ENCODE measurements around the gene MINDY4. TPM values are rescaled to one million over a fixed set of nuclear protein-coding genes. Genes with fewer than 3 reads are reported as not detected.

The MINDY4 gene
- total and polyA plus RNA-seq, 7 experiments from 2014 or later = 0.41 to 1.5 (median 0.91) TPM

DNA sequence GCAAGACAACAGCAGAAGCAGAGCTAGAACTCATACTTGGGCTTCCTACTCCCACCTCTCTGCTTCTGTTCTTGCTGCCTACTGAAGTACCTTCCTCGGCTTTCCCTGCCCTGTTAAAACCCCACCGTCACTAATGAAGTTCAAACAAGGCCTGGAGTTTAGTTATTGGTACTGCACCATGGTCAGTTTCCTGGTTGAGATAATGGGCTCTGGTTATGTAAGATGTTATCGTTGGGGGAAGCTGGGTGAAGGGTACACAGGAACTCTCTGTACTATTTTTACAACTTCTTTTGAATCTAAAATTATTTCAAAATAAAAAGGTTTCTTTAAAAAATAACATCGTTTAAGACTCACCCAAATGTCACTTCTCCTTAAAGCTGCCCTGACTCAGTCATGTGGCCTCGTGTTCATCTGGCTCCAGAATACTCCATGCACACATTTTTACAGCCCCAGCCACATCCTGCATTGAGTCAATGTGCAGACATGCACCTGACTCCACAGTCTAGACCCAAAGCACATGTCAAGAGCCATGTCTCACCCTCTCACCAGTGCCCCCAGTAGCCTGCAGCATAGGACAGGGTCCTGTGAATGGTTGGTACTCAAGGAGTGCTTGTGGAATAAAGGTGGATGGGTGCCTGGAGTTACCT, 103.6 kb downstream of the MINDY4 start:
- H3K4me3 Mint-ChIP-seq = no peak overlapping the region
- no peak for DNase-seq
- no peak overlapping the region for H3K27ac Mint-ChIP-seq
- no peaks in the 10 kb centered on the region for H3K4me1 ChIP-seq (ENCODE audit: control insufficient read depth in 2 of 2, insufficient read depth in 2 of 2, low read length in 2 of 2)
- ATAC-seq = no peak
- intact Hi-C loops (cut with micrococcal nuclease) = no loop called here
- no peaks in the 10 kb centered on the region for H3K36me3 ChIP-seq (ENCODE audit: control insufficient read depth in 2 of 3, insufficient read depth in 3 of 3, low read length in 3 of 3)
- peaks cover 0 to 4% (median 0%) of the 10 kb centered on the region in 5 donors for H3K27me3 Mint-ChIP-seq
- H3K4me1 Mint-ChIP-seq = peaks cover 0 to 6% (median 0%) of the 10 kb centered on the region in 7 donors
- no peaks in the 10 kb centered on the region for H3K27me3 ChIP-seq (ENCODE audit: control insufficient read depth in 2 of 2, insufficient read depth in 2 of 2, low read length in 2 of 2)
- no peak overlapping the region for H3K4me3 ChIP-seq (ENCODE audit: low read length)
- H3K27ac ChIP-seq (ENCODE audit: low read depth, low read length) = no peak overlapping the region
- peaks cover 0 to 2% (median 0%) of the 10 kb centered on the region in 11 donors for H3K9me3 Mint-ChIP-seq
- POLR2A ChIA-PET = no interaction called here
- H3K36me3 Mint-ChIP-seq = peaks cover 0 to 7% (median 4%) of the 10 kb centered on the region in 5 donors
- H3K9me3 ChIP-seq (ENCODE audit: control insufficient read depth in 2 of 3, low read length in 3 of 3) = no peaks in the 10 kb centered on the region
- CTCF ChIA-PET = no interaction called here

DNA sequence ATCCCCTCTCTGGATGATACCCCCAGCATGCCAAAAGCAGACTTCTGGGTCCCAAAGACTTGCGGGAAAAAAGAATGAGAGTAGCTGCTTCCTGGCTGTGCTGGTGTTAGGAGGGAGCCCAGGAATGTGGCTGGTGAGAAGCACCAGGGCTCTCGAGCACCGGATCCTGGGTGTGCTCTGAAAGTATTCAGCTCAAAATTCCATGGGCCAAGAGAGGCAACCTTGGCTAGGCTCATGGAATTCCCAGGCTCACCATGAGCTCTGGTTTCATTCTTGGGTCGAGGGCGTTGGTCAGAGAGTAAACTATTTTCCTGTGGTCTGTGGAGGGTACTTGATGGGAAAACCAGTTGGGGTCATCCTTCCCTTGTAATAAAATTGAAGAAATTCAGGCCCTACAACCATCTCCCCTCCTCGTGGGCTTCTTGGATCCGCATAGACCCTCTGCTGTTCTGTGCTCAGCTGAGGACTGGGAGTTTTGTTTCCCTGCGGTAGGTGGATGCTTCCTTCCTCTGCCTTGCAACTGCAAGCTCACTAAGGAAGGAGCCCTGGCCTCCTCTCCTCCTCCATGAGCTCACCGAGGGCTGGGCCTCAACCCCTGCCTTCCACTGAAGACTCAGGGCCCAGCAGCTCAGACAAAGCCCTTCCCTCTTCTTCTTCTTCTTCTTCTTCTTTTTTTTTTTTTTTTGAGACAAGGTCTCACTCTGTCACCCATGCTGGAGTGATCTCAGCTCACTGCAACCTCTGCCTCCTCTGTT, 106.0 kb downstream of the MINDY4 start:
- CTCF ChIA-PET = no interaction called here
- intact Hi-C loops (cut with micrococcal nuclease) = no loop called here
- DNase-seq = no peak

DNA sequence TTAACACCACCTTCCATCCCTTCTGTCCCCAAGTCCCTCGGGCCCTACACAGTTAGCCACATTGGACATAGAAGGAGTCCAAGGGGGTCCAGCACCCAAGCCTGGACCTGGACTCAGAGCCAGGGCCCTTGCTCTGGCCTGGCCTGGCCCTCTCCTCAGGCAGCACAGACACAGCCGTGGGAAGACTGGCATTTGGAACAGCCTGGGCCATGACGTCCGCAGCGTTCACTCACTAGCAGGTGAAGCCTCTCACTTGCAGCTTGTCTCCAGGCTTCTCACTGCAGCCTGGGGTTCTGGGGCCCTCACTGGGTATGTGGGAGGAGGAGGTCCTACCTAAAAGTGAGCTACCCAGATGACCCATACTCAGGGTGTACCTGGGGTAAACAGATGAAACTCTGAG, 106.8 kb downstream of the MINDY4 start:
- CTCF ChIA-PET = no interaction called here
- no peak for ATAC-seq
- no peak overlapping the region for H3K27ac Mint-ChIP-seq

More for the DNA sequence above, 106.0 kb downstream of the MINDY4 start:
- H3K9me3 Mint-ChIP-seq = peaks cover 0 to 2% (median 0%) of the 10 kb centered on the region in 11 donors
- peaks cover 0 to 7% (median 4%) of the 10 kb centered on the region in 5 donors for H3K36me3 Mint-ChIP-seq
- POLR2A ChIA-PET = no interaction called here
- Histone ChIP-seq H3K36me3 (ENCODE audit: control insufficient read depth in 2 of 3, insufficient read depth in 3 of 3, low read length in 3 of 3) (no peaks in the 10 kb centered on the region), H3K4me1 (ENCODE audit: control insufficient read depth in 2 of 2, insufficient read depth in 2 of 2, low read length in 2 of 2) (no peaks in the 10 kb centered on the region), H3K27me3 (ENCODE audit: control insufficient read depth in 2 of 2, insufficient read depth in 2 of 2, low read length in 2 of 2) (no peaks in the 10 kb centered on the region), H3K4me3 (ENCODE audit: low read length) (no peak overlapping the region), H3K27ac (ENCODE audit: low read depth, low read length) (no peak overlapping the region), H3K9me3 (ENCODE audit: control insufficient read depth in 2 of 3, low read length in 3 of 3) (no peaks in the 10 kb centered on the region)
- no peak for ATAC-seq
- no peak overlapping the region for H3K4me3 Mint-ChIP-seq
- peaks cover 0 to 6% (median 0%) of the 10 kb centered on the region in 7 donors for H3K4me1 Mint-ChIP-seq
- no peak overlapping the region for H3K27ac Mint-ChIP-seq
- peaks cover 0 to 4% (median 0%) of the 10 kb centered on the region in 5 donors for H3K27me3 Mint-ChIP-seq

DNA sequence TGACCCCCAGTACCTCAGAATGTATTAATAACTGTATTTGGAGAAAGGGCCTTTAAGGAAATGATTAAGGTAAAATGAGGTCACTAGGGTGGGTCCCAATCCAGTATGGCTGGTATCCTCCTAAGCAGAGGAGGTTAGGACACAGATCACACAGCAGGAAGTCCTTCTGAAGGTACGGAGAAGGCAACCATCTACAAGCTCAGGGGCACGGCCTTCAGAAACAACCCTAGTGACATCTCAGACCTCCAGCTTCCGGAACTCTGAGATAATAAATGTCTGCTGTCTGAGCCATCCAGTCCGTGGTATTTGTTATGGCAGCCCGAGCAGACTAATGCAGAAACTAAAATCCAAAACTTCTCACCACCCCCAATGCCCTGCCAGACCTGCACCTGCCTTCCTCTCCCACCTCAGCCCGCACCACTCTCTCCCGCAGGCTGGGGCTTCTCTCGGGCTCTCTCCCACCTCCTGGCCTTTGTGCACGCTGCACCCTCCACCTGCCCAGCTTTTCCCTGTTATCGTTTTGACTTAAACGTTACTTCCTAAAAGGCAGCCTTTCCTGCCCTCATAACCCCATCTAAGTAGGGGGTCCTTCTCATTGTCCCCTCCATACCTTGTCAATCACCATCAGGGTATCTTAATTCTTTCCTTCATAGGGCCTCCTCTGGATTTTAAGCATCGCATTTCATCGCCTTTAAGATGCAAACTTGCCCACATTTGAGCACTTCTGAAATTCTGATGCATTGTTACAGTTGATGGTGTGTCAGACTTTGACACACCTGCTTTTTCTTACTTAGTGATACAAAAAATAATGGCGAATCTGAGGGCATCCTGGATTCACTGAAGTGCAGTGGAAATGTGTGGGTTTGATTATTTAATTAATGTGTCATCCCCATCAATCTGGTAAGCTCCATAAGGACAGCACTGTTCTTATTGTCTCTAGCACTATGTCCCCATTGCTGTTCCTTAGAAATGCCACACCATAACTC, 108.2 kb downstream of the MINDY4 start:
- ATAC-seq (no peak), DNase-seq (no peak)
- peaks cover 0 to 7% (median 4%) of the 10 kb centered on the region in 5 donors for H3K36me3 Mint-ChIP-seq
- intact Hi-C loops (cut with micrococcal nuclease) = no loop called here
- H3K4me3 Mint-ChIP-seq = no peak overlapping the region
- Histone ChIP-seq H3K4me1 (ENCODE audit: control insufficient read depth in 2 of 2, insufficient read depth in 2 of 2, low read length in 2 of 2) (no peaks in the 10 kb centered on the region), H3K27me3 (ENCODE audit: control insufficient read depth in 2 of 2, insufficient read depth in 2 of 2, low read length in 2 of 2) (no peaks in the 10 kb centered on the region), H3K9me3 (ENCODE audit: control insufficient read depth in 2 of 3, low read length in 3 of 3) (no peaks in the 10 kb centered on the region), H3K27ac (ENCODE audit: low read depth, low read length) (no peak overlapping the region), H3K4me3 (ENCODE audit: low read length) (no peak overlapping the region), H3K36me3 (ENCODE audit: control insufficient read depth in 2 of 3, insufficient read depth in 3 of 3, low read length in 3 of 3) (no peaks in the 10 kb centered on the region)
- CTCF ChIA-PET = no interaction called here
- POLR2A ChIA-PET = no interaction called here
- no peak overlapping the region for H3K27ac Mint-ChIP-seq
- peaks cover 0 to 2% (median 0%) of the 10 kb centered on the region in 11 donors for H3K9me3 Mint-ChIP-seq
- peaks cover 0 to 6% (median 0%) of the 10 kb centered on the region in 7 donors for H3K4me1 Mint-ChIP-seq
- H3K27me3 Mint-ChIP-seq = peaks cover 0 to 4% (median 0%) of the 10 kb centered on the region in 5 donors

More for the DNA sequence above, 106.8 kb downstream of the MINDY4 start:
- Mint-ChIP-seq H3K36me3 (peaks cover 0 to 7% (median 4%) of the 10 kb centered on the region in 5 donors), H3K27me3 (peaks cover 0 to 4% (median 0%) of the 10 kb centered on the region in 5 donors), H3K4me3 (no peak overlapping the region), H3K9me3 (peaks cover 0 to 2% (median 0%) of the 10 kb centered on the region in 11 donors), H3K4me1 (peaks cover 0 to 6% (median 0%) of the 10 kb centered on the region in 7 donors)
- POLR2A ChIA-PET = no interaction called here
- intact Hi-C loops (cut with micrococcal nuclease) = no loop called here
- Histone ChIP-seq H3K4me1 (ENCODE audit: control insufficient read depth in 2 of 2, insufficient read depth in 2 of 2, low read length in 2 of 2) (no peaks in the 10 kb centered on the region), H3K4me3 (ENCODE audit: low read length) (no peak overlapping the region), H3K27ac (ENCODE audit: low read depth, low read length) (no peak overlapping the region), H3K27me3 (ENCODE audit: control insufficient read depth in 2 of 2, insufficient read depth in 2 of 2, low read length in 2 of 2) (no peaks in the 10 kb centered on the region), H3K36me3 (ENCODE audit: control insufficient read depth in 2 of 3, insufficient read depth in 3 of 3, low read length in 3 of 3) (no peaks in the 10 kb centered on the region), H3K9me3 (ENCODE audit: control insufficient read depth in 2 of 3, low read length in 3 of 3) (no peaks in the 10 kb centered on the region)
- no peak for DNase-seq

DNA sequence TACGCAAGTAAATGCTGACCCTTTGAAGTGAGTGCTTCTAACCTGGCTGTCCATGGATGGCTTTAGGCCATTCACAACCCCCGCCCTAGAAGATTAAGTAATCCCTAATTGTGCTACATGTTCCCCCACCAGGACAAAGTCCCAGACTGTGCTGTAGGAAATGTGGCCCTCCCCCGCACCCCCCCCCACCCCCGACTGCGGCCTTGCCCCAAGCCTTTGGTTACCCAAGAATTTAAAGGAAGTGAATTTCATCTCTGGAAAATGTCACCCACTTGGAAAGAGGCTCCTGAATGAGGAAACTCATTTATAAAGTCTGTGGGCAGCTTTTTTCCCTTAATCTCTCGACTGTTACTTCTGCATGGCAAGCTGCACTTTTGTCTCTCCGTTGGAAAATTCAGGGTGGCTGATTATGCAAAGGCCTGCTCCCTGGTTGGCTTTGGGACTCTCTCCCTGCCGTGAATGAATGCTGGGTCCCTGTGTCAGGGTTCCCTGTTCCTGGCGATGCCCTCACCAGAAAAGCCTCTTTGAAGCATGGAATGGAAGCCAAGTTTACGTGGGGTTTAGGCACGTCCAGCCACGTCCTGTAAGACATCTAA, 109.0 kb downstream of the MINDY4 start:
- Mint-ChIP-seq H3K9me3 (peaks cover 0 to 2% (median 0%) of the 10 kb centered on the region in 11 donors), H3K4me1 (peaks cover 0 to 3% (median 0%) of the 10 kb centered on the region in 7 donors), H3K36me3 (peaks cover 0 to 3% (median 0%) of the 10 kb centered on the region in 5 donors), H3K27ac (no peak overlapping the region), H3K27me3 (peaks cover 0 to 4% (median 0%) of the 10 kb centered on the region in 5 donors), H3K4me3 (no peak overlapping the region)
- ATAC-seq = no peak
- Histone ChIP-seq H3K36me3 (ENCODE audit: control insufficient read depth in 2 of 3, insufficient read depth in 3 of 3, low read length in 3 of 3) (no peaks in the 10 kb centered on the region), H3K4me3 (ENCODE audit: low read length) (no peak overlapping the region), H3K9me3 (ENCODE audit: control insufficient read depth in 2 of 3, low read length in 3 of 3) (no peaks in the 10 kb centered on the region), H3K27me3 (ENCODE audit: control insufficient read depth in 2 of 2, insufficient read depth in 2 of 2, low read length in 2 of 2) (no peaks in the 10 kb centered on the region), H3K27ac (ENCODE audit: low read depth, low read length) (no peak overlapping the region), H3K4me1 (ENCODE audit: control insufficient read depth in 2 of 2, insufficient read depth in 2 of 2, low read length in 2 of 2) (no peaks in the 10 kb centered on the region)
- ChIA-PET CTCF (no interaction called here), POLR2A (no interaction called here)
- intact Hi-C loops (cut with micrococcal nuclease) = no loop called here
- DNase-seq = no peak

DNA sequence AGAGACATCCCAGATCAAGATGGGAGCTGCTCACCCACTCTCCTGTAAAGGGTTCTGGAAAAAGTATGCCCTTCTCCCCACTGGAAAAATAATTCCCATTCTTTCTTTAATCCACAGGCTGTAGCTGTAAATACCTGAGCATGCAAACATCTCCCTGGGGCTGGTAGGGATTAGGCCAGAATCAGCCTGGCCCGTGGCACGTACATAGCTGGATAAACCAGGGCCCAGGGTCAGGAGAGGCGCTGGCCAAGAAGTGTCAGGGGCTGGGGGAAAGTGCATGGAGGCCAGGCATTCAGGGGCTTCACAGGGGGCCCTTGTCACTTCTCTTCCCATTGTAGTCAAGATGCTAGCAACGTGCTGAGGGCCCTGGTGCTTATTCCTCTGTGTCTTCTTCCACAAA, 109.7 kb downstream of the MINDY4 start:
- Mint-ChIP-seq H3K4me1 (peaks cover 0 to 3% (median 0%) of the 10 kb centered on the region in 7 donors), H3K36me3 (no peaks in the 10 kb centered on the region), H3K4me3 (no peak overlapping the region), H3K27me3 (peaks cover 0 to 4% (median 0%) of the 10 kb centered on the region in 5 donors), H3K9me3 (no peaks in the 10 kb centered on the region), H3K27ac (no peak overlapping the region)
- POLR2A ChIA-PET = no interaction called here
- no peak overlapping the region for H3K4me3 ChIP-seq (ENCODE audit: low read length)
- no peaks in the 10 kb centered on the region for H3K9me3 ChIP-seq (ENCODE audit: control insufficient read depth in 2 of 3, low read length in 3 of 3)
- DNase-seq = no peak
- no peak for ATAC-seq
- H3K4me1 ChIP-seq (ENCODE audit: control insufficient read depth in 2 of 2, insufficient read depth in 2 of 2, low read length in 2 of 2) = no peaks in the 10 kb centered on the region
- CTCF ChIA-PET = no interaction called here
- H3K27ac ChIP-seq (ENCODE audit: low read depth, low read length) = no peak overlapping the region
- no peaks in the 10 kb centered on the region for H3K36me3 ChIP-seq (ENCODE audit: control insufficient read depth in 2 of 3, insufficient read depth in 3 of 3, low read length in 3 of 3)
- intact Hi-C loops (cut with micrococcal nuclease) = no loop called here
- H3K27me3 ChIP-seq (ENCODE audit: control insufficient read depth in 2 of 2, insufficient read depth in 2 of 2, low read length in 2 of 2) = no peaks in the 10 kb centered on the region
